ENCODE measurements around the gene PMEPA1.
A peak's percentile ranks its signal among the peaks of the same experiment; 100 is the strongest.

Gene PMEPA1

DNA sequence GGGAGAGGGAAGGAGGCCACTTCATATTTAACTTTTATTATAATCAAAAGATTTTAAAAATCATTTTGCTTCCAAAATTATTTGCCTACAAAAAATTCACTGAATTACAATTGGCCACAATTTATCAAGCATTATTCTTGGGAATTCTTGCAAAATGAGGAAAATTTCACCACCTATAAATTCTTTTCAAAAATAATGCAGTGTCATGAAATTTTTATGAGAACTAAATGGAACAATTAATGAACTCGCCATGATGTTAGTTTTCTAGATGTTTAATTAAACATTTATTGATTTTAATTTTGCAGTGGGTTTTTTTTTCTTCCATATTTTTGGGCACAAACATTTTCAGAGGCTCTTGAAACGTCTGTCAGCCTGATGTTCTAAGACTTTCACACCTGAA lies 83.8 kb downstream of the PMEPA1 start:
- FAIRE-seq, result no peak
- TF ChIP-seq TAF1 (IDR thresholded peaks at IDR 0.05; ENCODE audit: low read depth, low read length), result no peak
- TF ChIP-seq POU2F2 (IDR thresholded peaks at IDR 0.05; ENCODE audit: low read depth, low read length), result no peak
- no peak for TF ChIP-seq SPI1 (IDR thresholded peaks at IDR 0.05; ENCODE audit: low read depth, low read length)
- no peak for TF ChIP-seq PAX5 (IDR thresholded peaks at IDR 0.05; ENCODE audit: insufficient read depth, low read length, severe bottlenecking)
- no peak for TF ChIP-seq POLR2A (IDR thresholded peaks at IDR 0.05; ENCODE audit: low read depth, low read length)
- TF ChIP-seq POLR2AphosphoS5 (IDR thresholded peaks at IDR 0.05; ENCODE audit: low read depth, low read length), result no peak
- no peak for DNase-seq (ENCODE audit: insufficient read length, low spot score)

DNA sequence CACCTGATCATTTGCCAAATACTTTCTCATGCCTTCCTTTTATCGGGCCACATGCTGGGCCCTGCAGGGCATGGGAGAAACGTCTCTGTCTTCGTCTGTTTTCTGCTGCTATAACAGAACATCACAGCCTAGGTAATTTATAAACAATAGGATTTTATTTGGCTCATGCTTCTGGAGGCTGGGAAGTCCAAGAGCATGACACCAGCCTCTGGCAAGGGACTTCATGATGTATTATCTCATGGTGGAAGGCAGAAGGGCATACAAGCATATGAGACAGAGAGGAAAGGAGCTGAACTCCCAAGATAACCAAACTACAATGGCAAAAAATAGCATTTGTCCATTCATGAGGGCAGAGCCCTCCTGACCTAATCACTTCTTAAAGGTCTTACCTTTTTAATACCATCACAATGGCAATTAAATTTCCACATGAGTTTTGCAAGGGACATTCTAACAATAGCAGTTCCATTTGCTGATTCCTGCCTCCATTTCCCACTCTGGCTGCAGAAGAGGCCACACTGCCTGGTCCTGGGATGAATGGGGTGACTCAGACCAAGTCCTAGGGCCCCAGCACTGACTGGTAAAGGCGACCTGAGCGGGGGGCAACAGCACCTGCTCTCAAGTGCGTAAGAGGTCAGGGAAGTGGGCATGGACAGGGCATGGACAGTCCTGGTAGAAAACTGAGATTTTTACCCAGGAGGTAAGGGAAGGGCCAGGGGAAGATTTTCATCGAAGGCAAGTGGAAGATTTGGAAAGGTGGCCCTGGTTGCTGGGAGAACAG lies 84.4 kb downstream of the PMEPA1 start:
- TF ChIP-seq POLR2A (IDR thresholded peaks at IDR 0.05; ENCODE audit: low read depth, low read length) (no peak), POLR2AphosphoS5 (IDR thresholded peaks at IDR 0.05; ENCODE audit: low read depth, low read length) (no peak), PAX5 (IDR thresholded peaks at IDR 0.05; ENCODE audit: insufficient read depth, low read length, severe bottlenecking) (no peak), SPI1 (IDR thresholded peaks at IDR 0.05; ENCODE audit: low read depth, low read length) (no peak), POU2F2 (IDR thresholded peaks at IDR 0.05; ENCODE audit: low read depth, low read length) (no peak), TAF1 (IDR thresholded peaks at IDR 0.05; ENCODE audit: low read depth, low read length) (no peak)
- DNase-seq (ENCODE audit: insufficient read length, low spot score), result no peak
- no peak for FAIRE-seq

DNA sequence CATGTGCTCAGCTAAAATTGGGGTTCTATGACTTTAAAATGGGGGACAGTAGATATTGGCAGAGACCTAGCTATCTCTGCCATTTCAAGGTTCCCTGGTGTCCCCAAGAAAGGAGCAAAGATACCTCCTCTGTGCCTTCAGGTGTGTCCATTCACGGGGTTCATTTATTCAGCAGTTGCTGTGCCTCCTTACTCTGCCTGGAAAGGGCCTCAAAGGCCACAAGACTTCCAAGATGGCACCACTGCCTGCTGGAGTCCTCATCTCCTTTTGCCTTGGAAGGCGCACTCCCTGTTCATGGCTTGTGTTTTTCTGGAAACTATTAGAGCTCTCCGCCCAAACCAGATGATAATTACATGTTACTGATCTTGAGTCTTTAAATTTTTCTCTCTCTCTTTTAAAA lies 85.7 kb downstream of the PMEPA1 start:
- DNase-seq (ENCODE audit: insufficient read length, low spot score), result no peak
- TF ChIP-seq PAX5 (IDR thresholded peaks at IDR 0.05; ENCODE audit: insufficient read depth, low read length, severe bottlenecking) (no peak), POLR2A (IDR thresholded peaks at IDR 0.05; ENCODE audit: low read depth, low read length) (no peak), POU2F2 (IDR thresholded peaks at IDR 0.05; ENCODE audit: low read depth, low read length) (no peak), TAF1 (IDR thresholded peaks at IDR 0.05; ENCODE audit: low read depth, low read length) (no peak), POLR2AphosphoS5 (IDR thresholded peaks at IDR 0.05; ENCODE audit: low read depth, low read length) (no peak), SPI1 (IDR thresholded peaks at IDR 0.05; ENCODE audit: low read depth, low read length) (no peak)
- FAIRE-seq, result no peak

DNA sequence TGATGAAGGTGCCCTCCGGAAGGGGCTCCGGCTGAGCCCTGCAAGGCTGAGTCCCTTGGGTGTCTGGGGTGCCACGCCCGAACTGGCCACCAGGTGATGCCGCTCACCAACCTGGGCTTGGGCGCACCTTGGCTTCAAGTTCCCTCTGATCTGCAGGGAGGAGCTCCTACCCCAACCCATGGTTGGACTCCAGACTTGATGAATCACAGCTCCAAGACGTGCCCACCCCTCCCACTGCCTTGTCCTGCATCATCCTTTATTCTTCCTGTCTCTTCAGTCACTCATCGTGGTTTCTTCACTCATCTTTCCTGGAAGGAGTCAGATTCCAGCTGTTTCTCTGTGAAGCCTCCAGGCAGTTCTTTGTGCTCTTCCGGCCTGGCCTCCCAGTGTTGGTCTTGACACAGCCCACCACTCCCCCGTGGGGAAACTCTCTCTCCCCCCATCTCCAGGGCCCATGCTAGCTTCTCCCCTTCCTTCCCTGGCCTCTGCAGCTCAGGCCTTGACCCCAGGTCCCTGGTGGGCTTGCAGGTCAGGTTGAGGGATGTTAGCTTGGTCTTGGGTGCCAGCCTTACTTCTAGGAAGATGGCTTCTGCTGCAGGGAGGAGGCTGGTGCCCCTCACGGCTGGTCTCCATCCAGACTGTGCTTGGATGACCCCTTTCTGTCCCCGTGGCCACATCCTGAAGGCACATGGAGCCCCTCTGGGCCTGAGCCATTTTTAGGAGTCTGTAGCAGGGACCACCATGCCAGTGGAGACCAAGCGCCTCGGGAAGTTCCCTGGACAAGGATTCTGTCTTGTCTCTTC lies 87.0 kb downstream of the PMEPA1 start:
- FAIRE-seq (peak; percentile 16), DNase-seq (ENCODE audit: insufficient read length, low spot score) (no peak)

DNA sequence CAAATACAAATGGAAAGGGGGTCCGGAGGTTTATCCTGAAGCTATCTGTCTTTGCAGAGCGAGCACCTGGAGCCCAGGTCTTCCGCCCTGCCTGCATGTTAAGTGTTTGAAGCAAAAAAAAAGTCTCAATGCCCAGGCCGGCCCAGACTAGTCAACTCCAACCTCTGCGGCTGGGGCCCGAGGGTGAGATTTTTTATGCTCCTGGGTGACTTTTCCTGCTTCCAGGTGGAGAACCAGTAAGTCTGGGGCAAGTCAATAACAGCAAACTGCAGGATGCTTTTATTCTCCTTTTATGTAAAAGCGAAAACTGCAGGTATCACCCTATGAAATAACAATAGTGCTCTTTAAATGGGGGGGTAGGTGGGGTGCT lies 87.6 kb downstream of the PMEPA1 start:
- DNase-seq (ENCODE audit: insufficient read length, low spot score), result no peak
- FAIRE-seq, result no peak
- TF ChIP-seq POU2F2 (IDR thresholded peaks at IDR 0.05; ENCODE audit: low read depth, low read length), result no peak
- TF ChIP-seq PAX5 (IDR thresholded peaks at IDR 0.05; ENCODE audit: insufficient read depth, low read length, severe bottlenecking), result no peak
- TF ChIP-seq POLR2AphosphoS5 (IDR thresholded peaks at IDR 0.05; ENCODE audit: low read depth, low read length), result no peak
- no peak for TF ChIP-seq TAF1 (IDR thresholded peaks at IDR 0.05; ENCODE audit: low read depth, low read length)

More for the DNA sequence above, 87.0 kb downstream of the PMEPA1 start:
- TF ChIP-seq POLR2A (IDR thresholded peaks at IDR 0.05; ENCODE audit: low read depth, low read length) (no peak), POU2F2 (IDR thresholded peaks at IDR 0.05; ENCODE audit: low read depth, low read length) (no peak), POLR2AphosphoS5 (IDR thresholded peaks at IDR 0.05; ENCODE audit: low read depth, low read length) (no peak), TAF1 (IDR thresholded peaks at IDR 0.05; ENCODE audit: low read depth, low read length) (no peak)

DNA sequence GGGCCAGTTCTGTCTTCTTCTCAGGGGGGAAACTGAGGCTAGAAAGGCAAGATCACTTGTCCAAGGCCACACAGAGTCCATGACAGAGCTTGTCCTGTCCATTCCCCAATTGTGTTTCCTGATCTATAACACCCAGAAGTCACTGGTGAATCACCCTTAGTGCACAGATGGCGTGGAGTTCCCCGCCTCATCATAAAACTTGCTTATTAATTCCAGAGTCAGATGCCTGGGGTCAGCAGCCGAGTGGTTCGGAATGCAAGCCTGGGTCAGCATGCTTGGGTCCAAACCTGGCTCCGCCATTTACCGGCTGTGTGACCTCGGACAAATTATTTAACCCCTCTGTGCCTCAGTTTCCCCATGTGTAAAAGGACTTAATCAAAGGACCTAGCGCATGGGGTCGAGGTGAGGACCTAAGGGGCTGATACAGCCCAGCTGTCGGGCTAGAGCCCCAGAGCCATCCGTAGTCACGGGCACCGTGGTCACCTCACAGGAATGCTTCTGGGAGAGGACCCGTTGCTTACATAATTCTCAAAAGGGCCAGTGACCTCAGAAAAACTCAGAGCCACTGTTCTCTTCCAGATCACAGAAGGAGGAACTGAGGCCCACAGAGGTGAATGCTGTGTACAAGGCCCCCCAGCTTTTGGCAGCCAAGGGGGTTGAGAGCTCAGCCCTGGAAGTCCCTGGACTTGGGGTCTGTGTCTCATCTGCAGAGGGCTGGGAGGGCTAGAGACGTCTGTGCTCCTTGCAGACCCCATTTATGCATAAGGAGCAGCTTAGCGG lies 88.2 kb downstream of the PMEPA1 start:
- DNase-seq (ENCODE audit: insufficient read length, low spot score), result no peak
- no peak for FAIRE-seq
- TF ChIP-seq TAF1 (IDR thresholded peaks at IDR 0.05; ENCODE audit: low read depth, low read length) (no peak), PAX5 (IDR thresholded peaks at IDR 0.05; ENCODE audit: insufficient read depth, low read length, severe bottlenecking) (no peak), POU2F2 (IDR thresholded peaks at IDR 0.05; ENCODE audit: low read depth, low read length) (no peak), POLR2AphosphoS5 (IDR thresholded peaks at IDR 0.05; ENCODE audit: low read depth, low read length) (no peak), POLR2A (IDR thresholded peaks at IDR 0.05; ENCODE audit: low read depth, low read length) (no peak), SPI1 (IDR thresholded peaks at IDR 0.05; ENCODE audit: low read depth, low read length) (no peak)

DNA sequence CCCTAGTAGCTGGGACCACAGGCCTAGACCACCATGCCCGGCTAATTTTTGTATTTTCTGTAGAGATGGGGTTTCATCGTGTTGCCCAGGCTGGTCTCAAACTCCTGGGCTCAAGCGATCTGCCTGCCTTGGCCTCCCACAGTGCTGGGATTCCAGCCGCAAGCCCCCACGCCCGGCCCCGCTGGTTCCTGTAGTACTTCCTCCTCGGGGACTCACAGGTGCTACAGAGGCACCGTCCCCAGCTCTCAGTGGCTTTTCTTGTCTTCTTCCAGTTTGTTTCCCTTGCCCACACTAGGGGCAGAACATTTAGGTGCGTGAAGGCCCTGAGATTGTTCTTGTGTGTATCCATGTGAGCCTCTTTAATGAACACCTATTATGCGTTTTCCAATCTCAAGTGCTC lies 88.8 kb downstream of the PMEPA1 start:
- TF ChIP-seq SPI1 (IDR thresholded peaks at IDR 0.05; ENCODE audit: low read depth, low read length), result no peak
- no peak for TF ChIP-seq POLR2AphosphoS5 (IDR thresholded peaks at IDR 0.05; ENCODE audit: low read depth, low read length)
- no peak for TF ChIP-seq TAF1 (IDR thresholded peaks at IDR 0.05; ENCODE audit: low read depth, low read length)
- no peak for TF ChIP-seq POU2F2 (IDR thresholded peaks at IDR 0.05; ENCODE audit: low read depth, low read length)
- no peak for TF ChIP-seq POLR2A (IDR thresholded peaks at IDR 0.05; ENCODE audit: low read depth, low read length)

DNA sequence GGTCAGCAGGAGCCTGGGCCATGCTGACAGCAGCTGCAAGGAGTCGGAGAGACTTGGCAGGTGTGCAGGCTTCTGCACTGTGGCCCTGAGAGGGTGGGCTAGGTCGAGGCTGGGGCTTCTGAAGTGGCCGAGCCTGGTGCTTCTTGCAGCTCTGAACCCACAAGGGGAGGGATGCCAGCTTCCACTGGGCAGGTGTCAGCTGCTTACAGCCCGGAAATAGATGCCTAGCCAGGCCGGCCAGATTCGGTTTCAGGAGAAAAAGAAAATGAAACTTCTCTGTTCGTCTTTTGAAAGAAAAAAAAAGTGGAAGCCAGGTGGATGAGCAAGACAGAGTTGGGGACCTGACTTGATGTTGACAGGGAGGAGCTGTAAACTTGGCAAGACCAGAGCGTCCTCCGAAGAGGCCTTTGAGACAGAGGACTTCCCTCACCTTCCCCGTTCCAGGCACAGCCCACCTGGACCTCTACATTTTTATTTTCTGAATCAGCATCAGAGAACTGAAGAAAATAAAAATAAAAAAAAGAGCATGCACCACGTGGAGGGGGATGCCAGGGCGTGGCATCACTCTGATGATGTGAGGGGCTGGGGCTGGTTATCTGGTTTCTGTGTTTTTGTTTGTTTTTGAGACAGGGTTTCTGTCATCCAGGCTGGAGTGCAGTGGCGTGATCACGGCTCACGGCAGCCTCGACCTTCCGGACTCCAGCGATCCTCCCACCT lies 89.4 kb downstream of the PMEPA1 start, which contains the start of gene ZBP1:
ZBP1 (minus strand) TSS at position 153 of the 717 bp plus-strand sequence; CDS start at position 22, 131 bp downstream.
- no peak for TF ChIP-seq PAX5 (IDR thresholded peaks at IDR 0.05; ENCODE audit: insufficient read depth, low read length, severe bottlenecking)
- peak; percentile 57 for TF ChIP-seq SPI1 (IDR thresholded peaks at IDR 0.05; ENCODE audit: low read depth, low read length)
- FAIRE-seq (peak; percentile 89), DNase-seq (ENCODE audit: insufficient read length, low spot score) (peak; percentile 76)

More for the DNA sequence above, 88.8 kb downstream of the PMEPA1 start:
- DNase-seq (ENCODE audit: insufficient read length, low spot score) (no peak), FAIRE-seq (no peak)
